Measurements from ENCODE around the gene FAM83B.

FAM83B gene

GRCh38 chr6:54920628-54921027, 74.1 kb downstream of the FAM83B start:
- no peak overlapping the region for H3K27ac ChIP-seq (ENCODE audit: extremely low read depth, low read depth, low read length)
- no peaks in the 10 kb centered on the region for H3K9me3 ChIP-seq (ENCODE audit: control insufficient read depth, insufficient read depth, low read depth, low read length)
- ChIA-PET CTCF (no interaction called here), POLR2A (no interaction called here)
- H3K4me3 ChIP-seq (ENCODE audit: low read depth, low read length): no peak overlapping the region
- no peak for TF ChIP-seq ZNF214 (tag by site-specific recombination; IDR thresholded peaks at IDR 0.05; ENCODE audit: borderline replicate concordance)
- TF ChIP-seq SALL2 (tag by site-specific recombination; IDR thresholded peaks at IDR 0.05; ENCODE audit: borderline replicate concordance): no peak
- no peak for TF ChIP-seq ZNF747 (tag by site-specific recombination; IDR thresholded peaks at IDR 0.05)
- no peak for TF ChIP-seq ZNF16 (tag by site-specific recombination; IDR thresholded peaks at IDR 0.05; ENCODE audit: low read depth)
- no peak for TF ChIP-seq ZNF624 (tag by site-specific recombination; IDR thresholded peaks at IDR 0.05)
- TF ChIP-seq ZNF169 (tag by site-specific recombination; IDR thresholded peaks at IDR 0.05): no peak
- no peak for TF ChIP-seq ZNF426 (tag by site-specific recombination; IDR thresholded peaks at IDR 0.05)
- no peak for TF ChIP-seq ZNF473 (tag by site-specific recombination; IDR thresholded peaks at IDR 0.05)
- TF ChIP-seq ZNF701 (tag by site-specific recombination; IDR thresholded peaks at IDR 0.05): no peak
- no peak for TF ChIP-seq ZNF335 (tag by site-specific recombination; conservative IDR thresholded peaks at IDR 0.05)
- no peak for TF ChIP-seq ZNF146 (tag by site-specific recombination; IDR thresholded peaks at IDR 0.05)
- no peak for TF ChIP-seq TSHZ1 (tag by site-specific recombination; IDR thresholded peaks at IDR 0.05; ENCODE audit: borderline replicate concordance)
- no peak for TF ChIP-seq ZNF600 (tag by site-specific recombination; IDR thresholded peaks at IDR 0.05)
- TF ChIP-seq ZNF155 (tag by site-specific recombination; IDR thresholded peaks at IDR 0.05): no peak
- no peak for TF ChIP-seq ZNF121 (tag by site-specific recombination; IDR thresholded peaks at IDR 0.05)
- no peaks in the 10 kb centered on the region for H3K36me3 ChIP-seq (ENCODE audit: control insufficient read depth in 2 of 2, insufficient read depth in 1 of 2, low read length in 2 of 2)
- H3K4me1 ChIP-seq (ENCODE audit: control insufficient read depth, insufficient read depth, low read length): no peaks in the 10 kb centered on the region

DNA sequence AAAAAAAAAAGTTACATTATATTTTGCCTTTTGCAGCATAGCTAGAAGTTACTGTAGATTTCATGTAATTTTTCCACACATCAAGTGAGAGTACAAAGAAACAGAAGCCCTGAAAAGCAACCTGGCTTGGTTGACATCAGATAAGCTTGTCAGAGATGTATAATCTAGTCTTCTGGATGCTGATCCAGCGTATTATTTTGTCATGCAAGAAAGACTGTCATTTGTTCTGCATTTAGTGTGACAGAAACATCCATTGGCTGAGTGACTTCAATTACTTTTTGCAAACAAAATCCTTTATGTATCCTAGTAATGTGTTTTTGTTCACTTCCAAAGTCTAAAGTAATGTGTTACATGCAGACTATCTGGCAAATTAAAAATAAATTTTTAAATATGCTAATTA, 75.3 kb downstream of the FAM83B start:
- Histone ChIP-seq H3K4me3 (ENCODE audit: low read depth, low read length) (no peak overlapping the region), H3K9me3 (ENCODE audit: control insufficient read depth, insufficient read depth, low read depth, low read length) (no peaks in the 10 kb centered on the region), H3K27ac (ENCODE audit: extremely low read depth, low read depth, low read length) (no peak overlapping the region), H3K36me3 (ENCODE audit: control insufficient read depth in 2 of 2, insufficient read depth in 1 of 2, low read length in 2 of 2) (no peaks in the 10 kb centered on the region), H3K4me1 (ENCODE audit: control insufficient read depth, insufficient read depth, low read length) (no peaks in the 10 kb centered on the region)
- ChIA-PET CTCF (no interaction called here), POLR2A (no interaction called here)
- no peak for TF ChIP-seq ZNF621 (tag by site-specific recombination; IDR thresholded peaks at IDR 0.05)
- no peak for TF ChIP-seq ZNF777 (tag by site-specific recombination; IDR thresholded peaks at IDR 0.05; ENCODE audit: borderline replicate concordance)
- no peak for TF ChIP-seq ZNF18 (tag by site-specific recombination; IDR thresholded peaks at IDR 0.05)
- no peak for TF ChIP-seq GLI4 (tag by site-specific recombination; IDR thresholded peaks at IDR 0.05)
- no peak for TF ChIP-seq SP3 (tag by site-specific recombination; IDR thresholded peaks at IDR 0.05)
- TF ChIP-seq ZBTB10 (tag by site-specific recombination; IDR thresholded peaks at IDR 0.05): no peak
- TF ChIP-seq ZNF624 (tag by site-specific recombination; IDR thresholded peaks at IDR 0.05): no peak
- TF ChIP-seq, protein P1, sequence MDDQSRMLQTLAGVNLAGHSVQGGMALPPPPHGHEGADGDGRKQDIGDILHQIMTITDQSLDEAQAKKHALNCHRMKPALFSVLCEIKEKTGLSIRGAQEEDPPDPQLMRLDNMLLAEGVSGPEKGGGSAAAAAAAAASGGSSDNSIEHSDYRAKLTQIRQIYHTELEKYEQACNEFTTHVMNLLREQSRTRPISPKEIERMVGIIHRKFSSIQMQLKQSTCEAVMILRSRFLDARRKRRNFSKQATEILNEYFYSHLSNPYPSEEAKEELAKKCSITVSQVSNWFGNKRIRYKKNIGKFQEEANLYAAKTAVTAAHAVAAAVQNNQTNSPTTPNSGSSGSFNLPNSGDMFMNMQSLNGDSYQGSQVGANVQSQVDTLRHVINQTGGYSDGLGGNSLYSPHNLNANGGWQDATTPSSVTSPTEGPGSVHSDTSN (CRISPR knock-in tag; IDR thresholded peaks at IDR 0.05): no peak
- no peak for TF ChIP-seq ZNF132 (tag by site-specific recombination; IDR thresholded peaks at IDR 0.05; ENCODE audit: borderline replicate concordance)
- TF ChIP-seq, protein P2, sequence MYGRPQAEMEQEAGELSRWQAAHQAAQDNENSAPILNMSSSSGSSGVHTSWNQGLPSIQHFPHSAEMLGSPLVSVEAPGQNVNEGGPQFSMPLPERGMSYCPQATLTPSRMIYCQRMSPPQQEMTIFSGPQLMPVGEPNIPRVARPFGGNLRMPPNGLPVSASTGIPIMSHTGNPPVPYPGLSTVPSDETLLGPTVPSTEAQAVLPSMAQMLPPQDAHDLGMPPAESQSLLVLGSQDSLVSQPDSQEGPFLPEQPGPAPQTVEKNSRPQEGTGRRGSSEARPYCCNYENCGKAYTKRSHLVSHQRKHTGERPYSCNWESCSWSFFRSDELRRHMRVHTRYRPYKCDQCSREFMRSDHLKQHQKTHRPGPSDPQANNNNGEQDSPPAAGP (tag by site-specific recombination; IDR thresholded peaks at IDR 0.05): no peak
- no peak for TF ChIP-seq SETDB1 (IDR thresholded peaks at IDR 0.05; ENCODE audit: insufficient read length, low read length)
- TF ChIP-seq ZNF510 (tag by site-specific recombination; IDR thresholded peaks at IDR 0.05; ENCODE audit: insufficient replicate concordance): no peak
- TF ChIP-seq ZNF211 (tag by site-specific recombination; IDR thresholded peaks at IDR 0.05; ENCODE audit: low read depth): no peak

Measured in HEK293 (cell line).